Large intestine (tissue), 3 donors: ENCODE results near the gene TPCN2. TPM values are rescaled to one million over a fixed set of nuclear protein-coding genes. Genes with fewer than 3 reads are reported as not detected.

Source experiments
- DNase-seq, 2 donors: peaks; one replicate each; pipeline versions ENCODE4 v3.0.0 to v3.0.0-alpha.2; 2013
- H3K27ac ChIP-seq: one replicate; pipeline ENCODE4 v1.5.1; 2013; ENCODE audit warnings: low read length
- H3K27me3 ChIP-seq: 2 replicates; pipeline ENCODE4 v1.6.1; 2013; ENCODE audit warnings: low read length; ENCODE audit not compliant: control insufficient read depth, insufficient read depth
- H3K36me3 ChIP-seq: 2 replicates; pipeline ENCODE4 v1.6.1; 2013; ENCODE audit warnings: low read length; ENCODE audit not compliant: control insufficient read depth, insufficient read depth
- H3K4me1 ChIP-seq: one replicate; pipeline ENCODE4 v1.6.1; 2013; ENCODE audit warnings: low read length; ENCODE audit not compliant: control insufficient read depth, insufficient read depth
- H3K4me3 ChIP-seq: one replicate; pipeline ENCODE4 v1.5.1; 2013; ENCODE audit warnings: low read length
- H3K9me3 ChIP-seq: one replicate; pipeline ENCODE4 v1.6.1; 2013; ENCODE audit warnings: mild to moderate bottlenecking, low read depth, low read length, moderate library complexity; ENCODE audit not compliant: control insufficient read depth
- WGBS: methylation state at CpG from one replicate; pipeline ENCODE4 v1.1.5; 2013; ENCODE audit warnings: low lambda C conversion rate; ENCODE audit not compliant: insufficient coverage; 5-methylcytosine and 5-hydroxymethylcytosine counted together
- polyA plus RNA-seq: library from polyadenylated mRNA; unstranded; fragments of 120-200 nt; gene quantifications from one replicate; pipeline ENCODE4 v1.2.1, GENCODE V29; 2013

Gene TPCN2
- polyA plus RNA-seq, 1 donor, result 31.0 TPM

DNA sequence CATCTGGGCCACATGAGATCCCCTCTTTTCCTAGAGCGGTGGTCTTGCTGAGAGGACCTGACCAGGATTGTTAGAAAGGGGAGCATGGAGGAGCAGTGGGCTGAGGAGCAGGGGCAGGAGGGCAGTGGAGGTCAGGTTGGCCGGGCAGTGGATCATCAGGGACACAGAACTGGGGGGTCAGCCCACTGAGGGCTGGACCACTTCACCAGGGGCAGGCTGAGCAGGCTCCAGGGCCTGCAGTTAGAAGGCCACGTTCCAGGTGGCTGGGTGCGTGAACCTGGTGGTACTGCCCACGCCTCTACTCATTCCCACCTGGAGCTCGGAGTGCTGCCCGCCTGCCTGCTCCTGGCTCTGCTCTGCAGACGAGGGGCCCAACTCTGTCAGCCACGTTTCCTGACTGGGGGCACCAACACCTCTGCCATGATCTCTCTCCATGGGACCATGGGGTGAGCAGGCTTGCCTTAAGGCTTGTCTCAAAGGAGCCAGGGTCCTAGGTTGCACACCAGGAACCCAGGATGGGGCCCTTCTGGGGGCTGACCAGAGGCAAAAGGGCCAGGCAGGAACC, 45.3 kb upstream of the TPCN2 start:
- no peak for DNase-seq
- H3K36me3 ChIP-seq, result peaks cover 7% of the 10 kb centered on the region
- WGBS, result no CpG with 5 or more reads among the region's 9 CpGs
- peaks cover 2% of the 10 kb centered on the region for H3K9me3 ChIP-seq
- H3K27ac ChIP-seq, result no peak overlapping the region
- no peaks in the 10 kb centered on the region for H3K27me3 ChIP-seq
- peaks cover 28% of the 10 kb centered on the region for H3K4me1 ChIP-seq
- no peak overlapping the region for H3K4me3 ChIP-seq

DNA sequence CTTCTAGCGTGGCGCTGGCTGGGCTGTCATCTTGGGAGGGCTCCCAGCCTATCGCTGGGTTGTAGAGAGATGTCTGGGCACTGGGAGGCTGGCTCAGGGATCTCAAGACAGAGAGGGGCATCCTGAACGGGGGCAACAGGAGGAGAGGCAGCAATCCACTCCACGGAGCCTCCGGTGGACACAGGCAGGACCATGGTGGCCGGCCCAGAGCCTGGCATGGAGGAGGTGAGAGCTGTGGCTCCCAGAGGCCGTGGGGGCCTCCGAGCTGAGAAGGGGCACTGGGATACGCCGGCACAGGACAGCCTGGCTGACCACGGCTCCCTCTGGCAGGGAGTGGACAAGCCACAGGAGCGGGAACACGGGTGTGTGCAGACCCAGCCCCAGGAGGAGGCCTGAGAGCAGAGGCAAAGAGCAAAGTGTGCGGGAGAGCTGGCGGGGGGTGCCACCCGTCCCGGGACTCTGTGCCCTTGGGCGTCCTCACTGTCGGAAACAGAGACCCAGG, 44.8 kb upstream of the TPCN2 start:
- WGBS, result no CpG with 5 or more reads among the region's 20 CpGs
- no peaks in the 10 kb centered on the region for H3K27me3 ChIP-seq
- DNase-seq, result no peak
- H3K4me1 ChIP-seq, result peaks cover 28% of the 10 kb centered on the region
- H3K4me3 ChIP-seq, result no peak overlapping the region
- peaks cover 7% of the 10 kb centered on the region for H3K36me3 ChIP-seq
- no peak overlapping the region for H3K27ac ChIP-seq
- H3K9me3 ChIP-seq, result peaks cover 2% of the 10 kb centered on the region

DNA sequence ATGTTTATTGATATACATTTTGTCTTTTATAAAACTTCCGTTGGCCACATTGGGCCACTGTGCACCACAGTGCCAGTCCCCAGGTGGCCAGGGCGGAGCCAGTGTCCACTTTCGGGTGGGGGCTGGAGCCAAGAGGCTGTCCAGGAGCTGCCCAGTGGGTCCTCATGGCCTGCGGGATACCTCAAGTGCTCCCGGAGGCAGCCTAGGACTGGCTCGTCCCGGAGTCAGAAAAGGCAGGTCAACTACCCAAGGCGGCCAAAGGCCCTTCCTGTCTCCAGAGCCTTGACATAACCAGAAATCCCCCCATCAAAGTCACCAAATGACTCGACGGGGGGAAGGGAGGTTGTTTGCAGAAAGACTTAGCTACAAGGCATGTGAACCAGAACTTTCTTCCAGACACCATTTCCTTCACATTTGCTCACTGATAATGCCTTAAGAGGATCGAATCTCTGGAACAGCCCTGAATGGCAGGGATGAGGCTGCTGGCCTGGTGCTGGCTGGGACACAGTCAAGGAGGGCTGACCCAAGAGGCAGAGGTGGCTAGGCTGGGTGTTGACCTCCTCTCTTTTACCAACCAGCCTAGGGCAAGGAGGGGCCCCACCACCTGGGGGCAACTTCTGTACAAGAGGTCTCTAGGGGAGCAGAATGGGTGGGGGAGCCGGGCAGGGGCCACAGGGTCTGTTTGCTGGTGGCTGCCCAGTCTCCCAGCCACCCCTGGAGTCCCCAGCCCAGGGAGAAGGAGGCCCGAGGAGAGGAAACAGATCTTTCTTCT, 44.1 kb upstream of the TPCN2 start:
- no peak overlapping the region for H3K27ac ChIP-seq
- WGBS, result no CpG with 5 or more reads among the region's 13 CpGs
- H3K9me3 ChIP-seq, result peaks cover 2% of the 10 kb centered on the region
- peaks cover 32% of the 10 kb centered on the region for H3K4me1 ChIP-seq
- no peak overlapping the region for H3K4me3 ChIP-seq
- peaks cover 7% of the 10 kb centered on the region for H3K36me3 ChIP-seq
- no peaks in the 10 kb centered on the region for H3K27me3 ChIP-seq
- no peak for DNase-seq

DNA sequence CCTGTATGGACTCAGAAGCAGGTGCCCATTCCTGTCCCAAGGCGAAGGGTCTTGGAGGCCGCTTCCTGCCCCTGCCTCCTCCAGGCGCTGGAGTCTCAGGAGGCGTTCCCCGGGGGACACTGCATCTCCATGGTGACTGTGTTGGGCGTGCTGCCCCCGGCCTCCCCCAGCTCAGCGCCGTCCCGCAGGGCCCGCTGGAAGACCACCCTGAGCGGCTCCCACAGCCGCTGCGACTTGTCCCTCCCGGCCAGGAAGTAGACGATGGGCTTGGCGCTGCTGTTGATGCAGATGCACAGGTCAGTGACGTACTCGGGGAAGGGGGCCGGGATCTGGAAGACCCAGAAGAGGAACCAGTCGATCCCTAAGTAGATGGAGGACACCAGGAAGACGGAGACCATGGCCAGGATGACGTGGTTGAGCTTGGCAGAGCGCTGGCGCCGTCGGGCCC, 43.5 kb upstream of the TPCN2 start:
- no peak for DNase-seq
- no peak overlapping the region for H3K27ac ChIP-seq
- H3K27me3 ChIP-seq, result no peaks in the 10 kb centered on the region
- H3K4me1 ChIP-seq, result peaks cover 38% of the 10 kb centered on the region
- WGBS, result no CpG with 5 or more reads among the region's 27 CpGs
- peaks cover 2% of the 10 kb centered on the region for H3K9me3 ChIP-seq
- peaks cover 7% of the 10 kb centered on the region for H3K36me3 ChIP-seq
- no peak overlapping the region for H3K4me3 ChIP-seq

DNA sequence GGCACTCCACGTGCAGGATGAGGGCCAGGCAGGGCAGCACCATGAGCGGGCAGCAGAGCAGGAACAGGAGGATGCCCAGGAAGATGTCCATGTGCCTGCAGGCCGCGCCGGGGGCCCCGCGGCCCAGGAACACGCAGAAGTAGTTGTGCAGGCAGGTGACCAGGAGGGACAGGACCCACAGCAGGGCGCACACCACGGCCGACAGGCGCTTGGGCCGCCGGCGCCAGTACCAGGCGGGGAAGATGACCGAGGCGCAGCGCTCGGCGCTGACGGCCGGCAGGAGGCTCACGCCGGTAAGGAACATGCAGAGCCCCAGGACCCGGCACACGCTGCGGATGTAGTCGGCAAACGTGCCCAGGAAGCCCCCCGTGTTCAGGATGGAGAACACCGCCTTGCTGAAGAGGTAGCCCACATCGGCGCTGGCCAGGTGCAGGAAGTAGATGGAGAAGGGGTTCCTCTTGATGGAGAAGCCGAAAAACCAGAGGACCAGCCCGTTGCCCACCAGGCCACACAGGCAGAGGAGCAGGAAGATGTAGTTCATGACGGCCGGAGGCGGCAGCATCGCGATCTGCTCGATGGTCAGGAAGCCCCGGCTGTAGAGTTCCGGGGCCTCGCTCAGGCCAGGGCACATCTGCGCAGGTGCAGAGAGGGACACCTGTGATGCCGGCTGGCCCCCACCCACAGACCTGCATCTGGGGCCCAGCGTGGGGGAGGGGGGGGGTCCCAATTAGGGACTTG, 42.9 kb upstream of the TPCN2 start:
- H3K36me3 ChIP-seq, result peaks cover 7% of the 10 kb centered on the region
- no peaks in the 10 kb centered on the region for H3K27me3 ChIP-seq
- H3K27ac ChIP-seq, result no peak overlapping the region
- H3K4me3 ChIP-seq, result no peak overlapping the region
- H3K4me1 ChIP-seq, result peaks cover 44% of the 10 kb centered on the region
- no CpG with 5 or more reads among the region's 48 CpGs for WGBS
- peaks cover 2% of the 10 kb centered on the region for H3K9me3 ChIP-seq
- no peak for DNase-seq

DNA sequence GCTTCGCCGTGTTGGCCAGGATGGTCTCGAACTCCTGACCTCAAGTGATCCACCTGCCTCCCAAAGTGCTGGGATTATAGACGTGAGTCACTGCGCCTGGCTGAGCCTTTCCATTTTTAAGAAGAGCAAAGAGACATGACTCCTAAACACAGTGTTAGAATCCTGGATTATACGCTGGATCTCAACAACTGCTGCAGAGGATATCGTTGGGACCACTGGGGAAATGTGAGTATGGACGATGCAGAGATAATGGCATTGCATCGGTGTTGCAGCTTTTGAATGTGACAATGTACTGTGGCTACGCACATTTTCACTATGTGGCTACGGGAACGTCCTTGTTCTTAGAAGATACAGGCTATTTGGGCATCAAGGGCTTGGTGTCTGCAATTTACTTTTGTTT, 41.9 kb upstream of the TPCN2 start:
- H3K27me3 ChIP-seq, result peaks cover 2% of the 10 kb centered on the region
- no CpG with 5 or more reads among the region's 12 CpGs for WGBS
- peaks cover 50% of the 10 kb centered on the region for H3K4me1 ChIP-seq
- H3K27ac ChIP-seq, result peak overlapping the region; percentile 87
- peaks cover 2% of the 10 kb centered on the region for H3K9me3 ChIP-seq
- DNase-seq, result no peak
- H3K36me3 ChIP-seq, result peaks cover 7% of the 10 kb centered on the region
- H3K4me3 ChIP-seq, result no peak overlapping the region

DNA sequence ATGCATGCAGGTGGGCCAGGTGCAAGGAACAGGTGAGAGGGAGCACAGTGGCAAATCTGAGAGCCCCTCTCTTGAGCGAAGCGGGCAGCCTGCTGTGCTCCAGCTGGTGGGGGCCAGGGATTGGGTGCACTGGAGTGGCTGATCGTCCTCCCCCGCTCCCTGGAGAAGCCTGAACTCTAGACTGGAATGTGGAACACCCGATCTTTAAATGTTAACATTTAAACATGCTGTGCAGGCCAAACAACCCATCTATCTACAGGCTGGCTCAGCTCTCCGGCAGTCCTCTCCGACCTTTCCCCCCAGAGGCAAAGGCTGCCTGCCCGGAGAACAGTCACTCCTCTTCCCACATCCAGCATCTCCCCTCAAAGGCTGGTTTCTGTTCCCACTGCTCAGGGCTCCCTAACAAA, 40.8 kb upstream of the TPCN2 start:
- peaks cover 2% of the 10 kb centered on the region for H3K9me3 ChIP-seq
- peaks cover 50% of the 10 kb centered on the region for H3K4me1 ChIP-seq
- H3K36me3 ChIP-seq, result peaks cover 7% of the 10 kb centered on the region
- H3K27ac ChIP-seq, result peak overlapping the region; percentile 87
- peaks cover 12% of the 10 kb centered on the region for H3K27me3 ChIP-seq
- WGBS, result no CpG with 5 or more reads among the region's 8 CpGs
- H3K4me3 ChIP-seq, result no peak overlapping the region
- peak; percentile 57 to 82 for DNase-seq

DNA sequence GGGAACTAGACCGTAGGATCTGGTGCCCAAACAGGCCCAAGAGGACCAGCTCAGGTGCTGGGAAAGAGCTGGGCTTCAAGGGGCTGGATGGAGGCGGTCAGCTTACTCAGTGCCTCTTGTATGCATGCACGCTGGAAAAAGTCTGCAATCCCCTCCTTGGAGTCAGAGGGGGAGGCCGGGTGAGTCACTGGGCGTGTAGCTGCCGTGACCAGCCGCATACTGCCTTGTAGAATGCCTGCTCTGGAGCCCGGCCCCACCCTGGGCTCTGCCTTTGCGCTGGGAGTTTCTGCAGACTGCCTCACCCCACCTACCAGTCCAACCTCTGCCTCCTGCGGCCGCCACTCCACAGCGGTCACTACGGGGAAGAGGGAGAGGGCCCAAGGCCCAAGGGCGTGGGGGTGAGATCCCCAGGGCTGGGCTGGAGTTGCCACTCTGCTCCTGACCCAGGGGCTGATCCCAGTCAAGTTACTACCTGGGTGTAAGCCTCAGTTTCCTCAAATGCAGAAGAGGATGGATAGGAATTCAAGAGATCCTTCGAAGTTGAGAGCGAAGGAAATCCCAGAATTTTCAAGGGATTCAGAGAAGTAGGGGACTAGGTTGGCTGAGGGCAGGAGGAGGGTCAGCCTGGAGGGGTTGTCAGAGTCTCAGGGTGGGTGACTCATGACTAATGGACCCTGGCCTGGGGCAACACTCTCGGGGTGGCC, 39.8 kb upstream of the TPCN2 start:
- no CpG with 5 or more reads among the region's 17 CpGs for WGBS
- Histone ChIP-seq H3K27me3 (peaks cover 21% of the 10 kb centered on the region), H3K4me3 (no peak overlapping the region)

DNA sequence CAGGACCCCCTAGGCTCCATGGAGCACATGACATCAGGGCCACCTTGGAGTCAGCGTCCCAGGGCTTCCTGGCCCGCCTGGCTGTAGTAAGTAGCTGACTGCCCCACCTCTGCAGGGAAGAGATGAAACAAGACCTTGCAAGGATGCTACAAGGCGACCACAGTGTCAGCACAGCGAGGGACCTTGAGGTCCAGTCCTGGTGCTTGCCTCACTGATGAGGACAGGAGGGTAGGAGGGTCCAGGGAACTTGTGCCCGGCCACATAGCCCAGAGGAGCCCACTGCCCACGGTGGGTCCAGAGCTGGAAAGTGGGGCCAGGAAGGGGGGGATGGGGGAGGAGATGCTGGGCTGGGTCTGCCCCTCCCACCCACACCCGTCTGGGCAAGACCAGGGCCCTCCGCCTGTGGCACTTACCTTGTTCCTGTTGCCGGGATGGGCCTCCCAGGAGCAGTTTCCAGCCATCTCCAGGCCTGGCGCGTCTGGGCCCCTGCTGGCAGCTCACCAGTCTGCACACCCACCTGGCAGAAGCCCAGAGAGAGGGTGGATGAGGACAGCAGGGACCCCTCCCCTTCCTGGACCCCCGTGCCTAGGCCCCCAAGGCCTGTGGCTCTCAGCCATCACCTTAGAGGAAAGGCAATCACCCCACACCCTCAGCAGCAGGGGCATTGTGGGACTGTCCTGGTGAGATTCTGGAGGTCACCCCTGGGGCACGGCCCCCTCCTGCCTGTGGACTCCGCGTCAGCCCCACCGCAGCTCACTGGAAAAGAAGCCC, 39.1 kb upstream of the TPCN2 start:
- DNase-seq, result peak in 1 of 2 donors; percentile 16
- Histone ChIP-seq H3K36me3 (peaks cover 5% of the 10 kb centered on the region), H3K9me3 (peaks cover 9% of the 10 kb centered on the region), H3K27me3 (peaks cover 26% of the 10 kb centered on the region), H3K4me3 (no peak overlapping the region), H3K27ac (peak overlapping the region; percentile 87), H3K4me1 (peaks cover 63% of the 10 kb centered on the region)
- WGBS, result no CpG with 5 or more reads among the region's 16 CpGs

More for the DNA sequence above, 39.8 kb upstream of the TPCN2 start:
- H3K4me1 ChIP-seq, result peaks cover 55% of the 10 kb centered on the region
- peak overlapping the region; percentile 87 for H3K27ac ChIP-seq
- DNase-seq, result peak; percentile 92 to 93
- peaks cover 7% of the 10 kb centered on the region for H3K36me3 ChIP-seq
- H3K9me3 ChIP-seq, result peaks cover 9% of the 10 kb centered on the region
